Urothelium cell line (cell line): ENCODE measurements around the gene KRTAP4-16.
"Not testable (repeated sequence)": the region's sequence is repeated elsewhere in the genome, so short reads cannot be mapped to it uniquely, and the experiment has no call there.

Experiments used
- DNase-seq: peaks from one replicate; pipeline ENCODE4 v3.0.0; 2011; ENCODE audit warnings: low spot score, mixed read lengths
- FAIRE-seq: peaks from 2 replicates; lab custom pipeline; 2011; peaks lifted over from hg19 to GRCh38; lab: Jason Lieb, UNC

KRTAP4-16 gene

GRCh38 chr17:41101586-41102259, at the start of gene KRTAP4-16:
TSS of gene KRTAP4-16 (minus strand) at chr17:41102209. CDS start at chr17:41102209, 0 bp downstream.
- FAIRE-seq (no peak), DNase-seq (no peak)

DNA sequence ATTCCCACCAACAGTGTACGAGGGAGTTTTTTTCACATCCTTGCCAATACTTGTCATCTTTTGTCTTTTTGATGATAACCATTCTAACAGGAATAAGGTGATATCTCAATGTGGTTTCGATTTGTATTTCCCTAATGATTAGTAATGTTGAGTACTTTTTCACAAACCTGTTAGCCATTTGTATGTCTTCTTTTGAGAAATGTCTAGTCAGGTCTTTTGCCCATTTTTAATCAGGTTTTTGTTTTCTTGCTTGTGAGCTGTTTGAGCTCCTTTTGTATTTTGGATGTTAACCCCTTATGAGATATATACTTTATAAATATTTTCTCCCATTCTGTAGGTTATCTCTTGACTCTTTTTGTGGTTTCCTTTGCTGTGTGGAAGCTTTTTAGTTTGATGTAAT, 49.5 kb upstream of the KRTAP4-16 start:
- no peak for DNase-seq
- no peak for FAIRE-seq

DNA sequence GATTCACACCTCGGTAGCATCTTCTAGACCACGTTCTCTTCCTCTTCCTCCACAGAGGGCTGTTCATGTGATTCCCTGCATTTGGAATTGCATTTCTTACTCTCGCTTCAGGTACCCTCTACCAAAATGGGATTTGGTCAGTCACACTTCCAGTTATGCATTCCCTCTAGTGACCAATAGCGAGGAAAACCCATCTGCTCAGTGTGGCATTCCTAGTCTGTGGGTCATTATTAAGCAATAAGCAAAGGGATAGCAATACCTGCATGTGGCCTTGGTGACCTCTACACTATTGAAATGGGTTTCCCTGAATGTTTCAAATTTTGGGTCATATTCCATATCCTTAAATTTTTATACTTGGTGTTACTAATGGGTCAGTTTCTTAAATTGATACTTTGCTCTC, 48.0 kb upstream of the KRTAP4-16 start:
- FAIRE-seq (no peak), DNase-seq (no peak)

- no peak for FAIRE-seq
- DNase-seq = no peak
Measured at GRCh38 chr17:41149652-41149985, 47.6 kb upstream of the KRTAP4-16 start, which contains the start of gene KRTAP4-5. TSS of gene KRTAP4-5 (minus strand) at chr17:41149825. CDS start at chr17:41149767, 58 bp downstream.

DNA sequence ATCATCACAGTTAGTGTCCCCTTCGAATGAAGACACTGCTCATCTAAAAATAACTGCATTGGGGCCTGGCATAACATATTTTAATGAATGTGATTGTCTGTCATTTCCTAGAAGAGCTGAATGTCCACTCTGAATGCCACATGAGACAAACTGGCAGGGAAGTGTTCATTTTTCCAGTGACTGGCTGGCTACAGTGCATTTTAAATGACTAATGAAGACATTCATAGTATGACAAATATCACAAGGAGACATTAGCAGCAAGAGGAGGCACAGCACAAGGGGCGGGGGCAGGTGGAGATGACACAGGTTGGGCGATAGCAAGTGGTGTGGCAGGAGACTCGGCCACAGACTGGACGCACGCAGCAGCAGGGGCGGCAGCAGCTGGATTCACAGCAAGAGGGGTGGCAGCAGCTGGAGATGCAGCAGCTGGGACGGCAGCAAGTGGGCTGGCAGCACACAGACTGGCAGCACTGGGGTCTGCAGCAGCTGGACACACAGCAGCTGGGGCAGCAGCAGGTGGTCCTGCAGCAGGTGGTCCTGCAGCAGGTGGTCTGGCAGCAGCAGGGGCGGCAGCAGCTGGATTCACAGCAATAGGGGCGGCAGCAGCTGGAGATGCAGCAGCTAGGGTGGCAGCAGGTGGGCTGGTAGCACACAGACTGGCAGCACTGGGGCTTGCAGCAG, 47.1 kb upstream of the KRTAP4-16 start:
- FAIRE-seq = peak; percentile 98

GRCh38 chr17:41147531-41148204, 45.7 kb upstream of the KRTAP4-16 start:
- FAIRE-seq (no peak), DNase-seq (no peak)

More for the DNA sequence above, 47.1 kb upstream of the KRTAP4-16 start:
- DNase-seq = not testable (repeated sequence)

GRCh38 chr17:41145261-41145660, 43.3 kb upstream of the KRTAP4-16 start:
- DNase-seq = no peak
- FAIRE-seq = no peak

- DNase-seq (no peak), FAIRE-seq (no peak)
Measured at GRCh38 chr17:41144846-41145245, 42.8 kb upstream of the KRTAP4-16 start.

GRCh38 chr17:41141361-41141760, 39.4 kb upstream of the KRTAP4-16 start:
- DNase-seq = no peak
- no peak for FAIRE-seq

GRCh38 chr17:41140360-41141131, 38.5 kb upstream of the KRTAP4-16 start, which contains the start of gene KRTAP4-6:
TSS of gene KRTAP4-6 (minus strand) at chr17:41140544. CDS start at chr17:41140487, 57 bp downstream.
- no peak for FAIRE-seq
- peak; percentile 31 for DNase-seq

- not testable (repeated sequence) for DNase-seq
Measured at GRCh38 chr17:41139865-41140264, 37.9 kb upstream of the KRTAP4-16 start.

GRCh38 chr17:41133880-41134735, 32.1 kb upstream of the KRTAP4-16 start:
- FAIRE-seq = no peak

More at GRCh38 chr17:41139865-41140264, 37.9 kb upstream of the KRTAP4-16 start:
- peak; percentile 96 for FAIRE-seq

GRCh38 chr17:41131979-41132378, 30.0 kb upstream of the KRTAP4-16 start:
- FAIRE-seq = peak; percentile 42
- peak; percentile 32 for DNase-seq

More at GRCh38 chr17:41133880-41134735, 32.1 kb upstream of the KRTAP4-16 start:
- DNase-seq = no peak

GRCh38 chr17:41127371-41127770, 25.4 kb upstream of the KRTAP4-16 start:
- FAIRE-seq (no peak), DNase-seq (no peak)

DNA sequence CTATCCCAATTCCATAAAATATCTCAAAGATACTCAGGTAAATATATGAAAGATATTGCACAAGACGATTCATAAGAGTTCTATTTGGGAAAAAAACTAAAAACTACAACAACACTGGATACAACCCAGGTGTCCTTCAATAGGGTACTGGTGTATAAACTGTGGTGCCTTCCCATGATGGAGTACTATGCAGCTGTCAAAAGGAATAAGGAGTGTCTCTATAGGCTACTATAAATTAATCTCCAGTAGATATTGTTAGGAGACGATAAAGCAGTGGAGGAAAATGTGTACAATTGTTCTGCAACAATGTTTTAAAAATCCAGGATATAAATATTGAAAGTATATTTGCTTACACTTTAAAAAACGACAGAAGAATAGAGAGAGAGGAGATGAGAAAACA, 24.4 kb upstream of the KRTAP4-16 start:
- no peak for FAIRE-seq

GRCh38 chr17:41125064-41125463, 23.1 kb upstream of the KRTAP4-16 start:
- DNase-seq (no peak), FAIRE-seq (no peak)

More for the DNA sequence above, 24.4 kb upstream of the KRTAP4-16 start:
- DNase-seq = no peak

- not testable (repeated sequence) for FAIRE-seq, DNase-seq
Measured at GRCh38 chr17:41123991-41124371, 22.0 kb upstream of the KRTAP4-16 start, which contains the start of gene KRTAP4-12. TSS of gene KRTAP4-12 (minus strand) at chr17:41124182. CDS start at chr17:41124122, 60 bp downstream.

DNA sequence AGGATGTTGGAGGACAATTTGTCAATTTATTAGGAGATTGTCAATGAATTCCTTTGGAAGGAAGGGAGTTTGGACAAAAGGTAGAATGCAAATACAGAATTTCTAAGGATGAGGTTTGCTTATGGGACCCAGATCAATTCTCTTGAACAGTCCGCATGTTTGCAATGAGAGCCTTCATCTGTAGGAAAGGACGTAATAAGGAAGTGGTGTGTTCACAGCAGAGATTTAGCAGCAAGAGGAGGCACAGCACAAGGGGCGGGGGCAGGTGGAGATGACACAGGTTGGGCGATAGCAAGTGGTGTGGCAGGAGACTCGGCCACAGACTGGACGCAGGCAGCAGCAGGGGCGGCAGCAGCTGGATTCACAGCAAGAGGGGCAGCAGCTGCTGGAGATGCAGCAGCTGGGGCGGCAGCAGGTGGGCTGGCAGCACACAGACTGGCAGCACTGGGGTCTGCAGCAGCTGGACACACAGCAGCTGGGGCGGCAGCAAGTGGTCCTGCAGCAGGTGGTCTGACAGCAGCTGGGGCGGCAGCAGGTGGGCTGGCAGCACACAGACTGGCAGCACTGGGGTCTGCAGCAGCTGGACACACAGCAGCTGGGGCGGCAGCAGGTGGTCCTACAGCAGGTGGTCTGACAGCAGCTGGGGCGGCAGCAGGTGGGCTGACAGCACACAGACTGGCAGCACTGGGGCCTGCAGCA, 21.4 kb upstream of the KRTAP4-16 start:
- FAIRE-seq, DNase-seq: not testable (repeated sequence)

- no peak for DNase-seq
Measured at GRCh38 chr17:41121742-41122141, 19.7 kb upstream of the KRTAP4-16 start.

More at GRCh38 chr17:41121742-41122141, 19.7 kb upstream of the KRTAP4-16 start:
- FAIRE-seq = no peak
